Measurements from ENCODE around the gene PRR12.

- TF ChIP-seq, protein P1, sequence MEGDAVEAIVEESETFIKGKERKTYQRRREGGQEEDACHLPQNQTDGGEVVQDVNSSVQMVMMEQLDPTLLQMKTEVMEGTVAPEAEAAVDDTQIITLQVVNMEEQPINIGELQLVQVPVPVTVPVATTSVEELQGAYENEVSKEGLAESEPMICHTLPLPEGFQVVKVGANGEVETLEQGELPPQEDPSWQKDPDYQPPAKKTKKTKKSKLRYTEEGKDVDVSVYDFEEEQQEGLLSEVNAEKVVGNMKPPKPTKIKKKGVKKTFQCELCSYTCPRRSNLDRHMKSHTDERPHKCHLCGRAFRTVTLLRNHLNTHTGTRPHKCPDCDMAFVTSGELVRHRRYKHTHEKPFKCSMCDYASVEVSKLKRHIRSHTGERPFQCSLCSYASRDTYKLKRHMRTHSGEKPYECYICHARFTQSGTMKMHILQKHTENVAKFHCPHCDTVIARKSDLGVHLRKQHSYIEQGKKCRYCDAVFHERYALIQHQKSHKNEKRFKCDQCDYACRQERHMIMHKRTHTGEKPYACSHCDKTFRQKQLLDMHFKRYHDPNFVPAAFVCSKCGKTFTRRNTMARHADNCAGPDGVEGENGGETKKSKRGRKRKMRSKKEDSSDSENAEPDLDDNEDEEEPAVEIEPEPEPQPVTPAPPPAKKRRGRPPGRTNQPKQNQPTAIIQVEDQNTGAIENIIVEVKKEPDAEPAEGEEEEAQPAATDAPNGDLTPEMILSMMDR (IDR thresholded peaks at IDR 0.05; ENCODE audit: low read length): no peak
- no peak for TF ChIP-seq EZH2 (IDR thresholded peaks at IDR 0.05; ENCODE audit: borderline replicate concordance, low read length)
Observed at GRCh38 chr19:49643466-49643865, 52.5 kb downstream of the PRR12 start.
